Left cardiac atrium (tissue), 4 donors: Measurements from ENCODE around the gene GLI2. TPM values are rescaled to one million over a fixed set of nuclear protein-coding genes. Genes with fewer than 3 reads are reported as not detected.

ENCODE experiments used
- ATAC-seq, 2 donors: fragments of 200-7000 bp; cut with Tn5 transposase; one replicate each; pipeline ENCODE4 v1.9.1; 2020; ENCODE audit warnings: mild to moderate bottlenecking in 2 of 2, moderate library complexity in 2 of 2
- DNase-seq: peaks from one replicate; pipeline ENCODE4 v3.0.0-alpha.2; 2020
- intact Hi-C, 2 donors: fragments of 100-400 bp; cut with DNase I; formaldehyde crosslinking; loops; one replicate each; pipeline versions ENCODE4 v1.14.1 to v1.15.1; 2022 to 2023
- long read RNA-seq: library from polyadenylated mRNA; unstranded; transcript quantifications from one replicate; pipeline ENCODE4 v2.0.0, GENCODE V29; 2021
- total RNA-seq, 2 donors: library from RNA; stranded (reverse); fragmentation: NEBNext Ultra II Directional; extraction: Animal tissue kit (Norgen Biotek cat#: 25700); gene quantifications; one replicate each; pipeline ENCODE4 v1.2.1, GENCODE V29; 2021
- donor health status: DM: no; HTN: yes; CAD: no.
- donor health status: DM: no; HTN: yes; CAD: no; lungs with severe emphysema.
- donor health status: DM: yes; HTN: yes; CAD: no.
- donor health status: Dilated cardiomyopathy.

GLI2 gene
- total RNA-seq, result 1 to 10 TPM; 3.8 to 3.9 TPM
- long read RNA-seq, result 0 reads

GRCh38 chr2:120735746-120736170, at the start of gene GLI2:
Gene GLI2, plus strand, starts transcription at chr2:120735868. Its CDS starts 61,453 bp downstream, at chr2:120797321.
- DNase-seq, result peak; percentile 79
- intact Hi-C loops, result no loop called here
- peak; percentile 77 to 82 for ATAC-seq

- intact Hi-C loops, result no loop called here
Measured at GRCh38 chr2:120685974-120686297, 49.7 kb upstream of the GLI2 start.

GRCh38 chr2:120686511-120687168, 49.0 kb upstream of the GLI2 start:
- intact Hi-C loops, result no loop called here
- no peak for DNase-seq
- ATAC-seq, result no peak

More at GRCh38 chr2:120685974-120686297, 49.7 kb upstream of the GLI2 start:
- ATAC-seq (no peak), DNase-seq (no peak)

GRCh38 chr2:120687210-120687609, 48.5 kb upstream of the GLI2 start:
- intact Hi-C loops, result no loop called here
- ATAC-seq (no peak), DNase-seq (no peak)

DNA sequence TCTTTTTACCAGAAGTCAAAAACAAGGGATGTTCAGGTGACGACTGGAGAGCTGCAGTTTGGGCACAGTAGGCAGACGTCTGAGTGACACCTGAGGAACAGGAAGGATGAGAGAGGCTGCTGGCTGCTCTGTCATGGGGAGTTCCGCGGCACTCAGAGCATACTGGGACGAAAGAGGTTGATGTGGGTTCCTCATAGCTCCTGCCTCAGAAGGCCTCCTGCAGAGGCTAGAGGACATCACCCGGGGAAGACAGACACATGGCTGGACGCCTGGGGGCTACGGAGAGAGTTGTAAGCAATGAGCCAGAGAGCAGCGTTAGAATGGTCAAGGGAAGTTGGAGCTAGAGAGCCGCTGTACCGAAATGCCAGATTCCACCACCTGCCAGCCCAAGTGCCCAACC, 45.1 kb upstream of the GLI2 start:
- intact Hi-C loops, result no loop called here
- ATAC-seq (no peak), DNase-seq (no peak)

DNA sequence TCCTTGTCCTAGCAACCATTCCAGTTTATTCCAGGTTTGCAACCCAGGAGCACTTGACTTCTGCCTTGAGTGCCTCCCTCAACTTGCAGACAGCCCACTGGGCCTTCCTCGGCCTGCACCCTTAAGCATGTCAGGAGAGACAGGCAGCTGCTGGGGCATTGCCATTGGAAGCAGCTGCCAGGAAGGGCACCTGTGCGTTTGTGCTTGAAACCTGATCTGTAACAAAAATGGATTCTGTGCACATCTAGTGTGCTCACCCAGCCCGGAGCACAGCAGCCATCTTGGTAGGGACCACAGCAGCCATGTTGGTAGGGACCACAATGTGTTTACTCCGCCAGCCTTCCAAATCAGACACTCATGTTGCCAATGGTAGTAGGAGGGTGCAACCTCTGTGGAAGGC, 44.3 kb upstream of the GLI2 start:
- intact Hi-C loops, result no loop called here
- ATAC-seq (no peak), DNase-seq (no peak)

- DNase-seq (no peak), ATAC-seq (no peak)
- intact Hi-C loops, result no loop called here
Measured at GRCh38 chr2:120692691-120693090, 43.0 kb upstream of the GLI2 start.

GRCh38 chr2:120693121-120693520, 42.5 kb upstream of the GLI2 start:
- ATAC-seq (no peak), DNase-seq (no peak)
- intact Hi-C loops, result no loop called here

DNA sequence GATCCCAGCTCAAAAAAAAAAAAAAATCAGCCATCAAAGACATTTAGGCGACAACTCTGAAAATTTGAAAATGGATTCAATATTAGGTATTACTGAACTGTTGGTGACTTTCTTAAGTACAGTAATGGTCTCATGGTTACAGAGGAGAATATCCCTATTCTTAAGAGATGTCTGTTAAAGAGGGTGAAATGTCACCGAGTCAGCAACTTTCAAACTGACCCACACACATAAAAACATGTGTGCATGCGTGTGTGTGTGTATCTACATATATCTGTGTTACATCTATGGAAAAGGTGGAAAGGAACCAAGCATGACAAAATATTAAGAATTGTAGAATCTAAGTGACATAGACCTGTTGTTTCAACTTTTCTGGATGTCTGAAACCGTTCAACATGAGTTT, 41.6 kb upstream of the GLI2 start:
- DNase-seq (no peak), ATAC-seq (no peak)
- intact Hi-C loops, result no loop called here

DNA sequence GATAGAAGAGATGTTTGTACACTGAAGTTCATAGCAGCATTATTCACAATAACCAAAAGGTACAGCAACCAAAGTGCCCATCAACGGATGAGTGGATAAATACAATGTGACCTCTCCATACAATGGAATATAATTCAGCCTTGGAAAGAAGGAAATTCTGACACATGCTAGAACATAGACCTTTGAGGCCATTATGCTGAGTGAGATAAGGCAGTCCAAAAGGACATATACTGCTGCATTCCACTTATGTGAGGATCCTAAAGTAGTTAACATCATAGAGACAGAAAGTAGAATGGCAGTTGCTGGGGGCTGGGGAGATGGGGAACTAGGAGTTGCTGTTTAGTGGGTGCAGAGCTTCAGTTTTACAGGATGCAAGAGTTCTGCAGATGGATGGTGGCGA, 38.2 kb upstream of the GLI2 start:
- ATAC-seq, result no peak
- intact Hi-C loops, result loop anchor here in 1 of 2 donors (2.0 kb wide), 1 partner anchor 379 kb away; no protein-coding TSS in a partner anchor

DNA sequence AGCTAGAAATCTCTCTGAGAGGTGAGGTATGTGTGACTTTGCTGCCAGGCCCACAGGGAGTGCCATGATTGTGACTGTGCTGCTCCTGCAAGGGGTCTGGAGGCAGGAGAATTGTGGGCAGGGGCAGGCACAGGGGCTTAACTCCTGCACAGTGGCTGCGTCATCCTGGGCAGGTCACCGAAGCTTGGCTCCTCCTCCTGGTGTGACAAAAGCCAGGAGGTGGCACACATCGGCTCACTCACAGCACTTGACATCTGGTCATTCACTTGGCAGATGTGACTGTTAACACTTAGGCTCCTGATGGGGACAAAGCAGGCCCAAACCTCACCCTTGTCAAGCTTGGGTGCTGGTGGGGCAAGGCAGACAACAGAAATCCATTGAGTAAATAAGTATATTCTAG, 36.4 kb upstream of the GLI2 start:
- intact Hi-C loops, result no loop called here
- ATAC-seq, result no peak

More for the DNA sequence above, 38.2 kb upstream of the GLI2 start:
- DNase-seq, result no peak

DNA sequence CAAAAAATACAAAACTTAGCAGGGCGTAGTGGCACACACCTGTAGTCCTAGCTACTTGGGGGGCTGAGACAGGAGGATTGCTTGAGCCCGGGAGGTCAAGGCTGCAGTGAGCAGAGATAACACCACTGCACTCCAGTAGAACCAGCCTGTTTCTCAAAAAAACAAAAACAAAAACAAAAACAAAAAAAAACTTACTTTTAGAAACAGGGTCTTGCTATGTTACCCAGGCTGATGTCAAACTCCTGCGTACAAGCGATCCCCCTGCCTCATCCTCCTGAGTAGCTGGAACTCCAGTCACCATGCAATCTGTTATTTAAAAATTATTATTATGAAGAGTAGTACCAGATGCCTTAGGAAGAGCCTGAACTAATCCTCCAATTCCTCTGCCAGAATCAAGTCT, 35.0 kb upstream of the GLI2 start:
- DNase-seq (no peak), ATAC-seq (no peak)
- intact Hi-C loops, result no loop called here

More for the DNA sequence above, 36.4 kb upstream of the GLI2 start:
- DNase-seq, result no peak

GRCh38 chr2:120701096-120701495, 34.6 kb upstream of the GLI2 start:
- intact Hi-C loops, result no loop called here

GRCh38 chr2:120701499-120701898, 34.2 kb upstream of the GLI2 start:
- intact Hi-C loops, result no loop called here
- ATAC-seq (no peak), DNase-seq (no peak)

More at GRCh38 chr2:120701096-120701495, 34.6 kb upstream of the GLI2 start:
- DNase-seq (no peak), ATAC-seq (no peak)

DNA sequence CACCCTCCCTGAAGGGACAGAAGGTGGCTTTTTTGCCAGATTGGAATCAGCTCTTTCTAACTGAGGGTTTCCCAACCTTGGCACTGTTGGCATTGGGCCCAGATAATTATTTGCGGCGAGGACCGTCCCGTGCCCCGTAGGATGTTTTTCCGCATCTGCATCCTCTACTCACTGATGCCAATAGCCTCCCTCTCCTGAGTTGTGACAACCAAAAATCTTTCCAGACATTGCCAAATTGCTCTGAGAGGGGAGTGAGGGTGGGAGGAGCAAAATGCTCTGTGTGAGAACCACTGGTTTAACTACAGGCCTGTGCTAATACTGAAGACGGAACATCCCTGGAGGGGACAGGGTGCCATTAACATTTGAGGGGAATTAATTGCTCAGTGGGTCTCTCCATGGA, 33.6 kb upstream of the GLI2 start:
- DNase-seq (no peak), ATAC-seq (no peak)
- intact Hi-C loops, result no loop called here

DNA sequence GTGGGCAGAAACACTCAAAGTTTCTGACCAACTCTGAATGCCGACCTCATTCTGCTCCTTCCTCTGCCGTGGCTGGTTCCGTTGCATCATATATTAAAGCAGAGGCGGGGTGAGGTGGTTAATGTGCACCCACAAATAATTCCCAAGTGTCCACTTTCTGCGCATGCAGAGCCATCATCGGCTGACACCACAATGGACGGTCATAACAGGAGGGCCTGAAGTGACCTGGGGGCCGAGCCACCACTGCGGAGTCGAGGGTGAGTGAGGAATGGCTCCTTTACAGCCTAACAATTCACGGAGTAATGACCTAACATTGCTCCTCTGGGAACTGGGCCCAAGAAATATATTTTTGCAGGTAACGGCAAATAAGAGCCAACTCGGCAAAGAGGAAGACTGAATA, 32.9 kb upstream of the GLI2 start:
- DNase-seq, result no peak
- intact Hi-C loops, result no loop called here
- no peak for ATAC-seq

- intact Hi-C loops, result no loop called here
- ATAC-seq (peak in 1 of 2 donors; percentile 68), DNase-seq (no peak)
Measured at GRCh38 chr2:120703330-120703994, 32.2 kb upstream of the GLI2 start.

DNA sequence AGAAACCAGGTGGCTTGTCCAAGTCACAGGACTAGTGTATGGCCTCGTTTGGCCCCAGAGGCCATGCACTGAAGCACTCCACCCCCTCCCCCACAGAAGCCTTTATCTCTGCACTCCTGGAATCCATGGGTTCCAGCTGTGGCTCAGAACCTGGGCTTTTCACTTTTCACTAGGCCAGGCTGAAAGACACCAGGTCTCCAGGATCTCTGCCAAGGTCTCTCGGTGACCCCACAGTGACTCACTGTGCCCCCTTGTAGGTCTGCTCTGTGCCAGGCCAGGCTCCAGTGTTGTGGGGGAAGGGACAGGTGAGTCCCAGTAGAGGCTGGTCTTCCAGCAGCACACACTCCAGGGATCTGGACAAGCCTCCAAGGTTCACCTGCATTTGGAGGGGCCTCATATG, 31.0 kb upstream of the GLI2 start:
- ATAC-seq (no peak), DNase-seq (no peak)
- intact Hi-C loops, result no loop called here

GRCh38 chr2:120707816-120708215, 27.9 kb upstream of the GLI2 start:
- intact Hi-C loops, result no loop called here
- ATAC-seq (no peak), DNase-seq (no peak)

GRCh38 chr2:120708944-120709607, 26.6 kb upstream of the GLI2 start:
- DNase-seq (no peak), ATAC-seq (no peak)
- intact Hi-C loops, result no loop called here
